ENCODE data around the gene MRPS34.

MRPS34 gene

GRCh38 chr16:1782408-1783264, 9.7 kb upstream of the MRPS34 start, which contains the start of the genes NUBP2 and SPSB3:
Gene NUBP2 (plus strand): TSS chr16:1782960. CDS start chr16:1783021, 61 bp downstream.
Gene SPSB3 (minus strand): TSS chr16:1782571. CDS start chr16:1781483, 1,088 bp downstream.
- peak; percentile 94 to 96 for DNase-seq (ENCODE audit: low read depth in 2 of 2, low spot score in 1 of 2)

- DNase-seq (ENCODE audit: low read depth in 2 of 2, low spot score in 1 of 2) = no peak
Observed at GRCh38 chr16:1781758-1782407, 8.9 kb upstream of the MRPS34 start.

GRCh38 chr16:1781254-1781653, 8.3 kb upstream of the MRPS34 start:
- DNase-seq (ENCODE audit: low read depth in 2 of 2, low spot score in 1 of 2) = no peak

GRCh38 chr16:1780677-1781072, 7.7 kb upstream of the MRPS34 start:
- no peak for DNase-seq (ENCODE audit: low read depth in 2 of 2, low spot score in 1 of 2)

GRCh38 chr16:1779741-1780676, 7.1 kb upstream of the MRPS34 start:
- DNase-seq (ENCODE audit: low read depth in 2 of 2, low spot score in 1 of 2) = no peak

- DNase-seq (ENCODE audit: low read depth in 2 of 2, low spot score in 1 of 2) = no peak
Observed at GRCh38 chr16:1779234-1779701, 6.3 kb upstream of the MRPS34 start.

- DNase-seq (ENCODE audit: low read depth in 2 of 2, low spot score in 1 of 2) = no peak
Observed at GRCh38 chr16:1778200-1779179, 5.6 kb upstream of the MRPS34 start.

GRCh38 chr16:1777375-1778199, 4.7 kb upstream of the MRPS34 start:
- DNase-seq (ENCODE audit: low read depth in 2 of 2, low spot score in 1 of 2) = no peak

GRCh38 chr16:1776991-1777374, 4.0 kb upstream of the MRPS34 start:
- no peak for DNase-seq (ENCODE audit: low read depth in 2 of 2, low spot score in 1 of 2)

GRCh38 chr16:1776672-1776955, 3.7 kb upstream of the MRPS34 start:
- no peak for DNase-seq (ENCODE audit: low read depth in 2 of 2, low spot score in 1 of 2)

- DNase-seq (ENCODE audit: low read depth in 2 of 2, low spot score in 1 of 2) = no peak
Observed at GRCh38 chr16:1775846-1776671, 3.1 kb upstream of the MRPS34 start.

GRCh38 chr16:1775006-1775845, 2.3 kb upstream of the MRPS34 start:
- DNase-seq (ENCODE audit: low read depth in 2 of 2, low spot score in 1 of 2) = no peak

- no peak for DNase-seq (ENCODE audit: low read depth in 2 of 2, low spot score in 1 of 2)
Observed at GRCh38 chr16:1774448-1774780, 1.5 kb upstream of the MRPS34 start.

- no peak for DNase-seq (ENCODE audit: low read depth in 2 of 2, low spot score in 1 of 2)
Observed at GRCh38 chr16:1773703-1774447, 941 bp upstream of the MRPS34 start.

GRCh38 chr16:1772362-1772907, 499 bp downstream of the MRPS34 start, which contains the start of gene EME2:
Gene EME2 (plus strand): TSS chr16:1772810. CDS start chr16:1773228, 418 bp downstream.
- DNase-seq (ENCODE audit: low read depth in 2 of 2, low spot score in 1 of 2) = no peak

- DNase-seq (ENCODE audit: low read depth in 2 of 2, low spot score in 1 of 2) = no peak
Observed at GRCh38 chr16:1771864-1772361, 1.0 kb downstream of the MRPS34 start.
